ENCODE data around the gene NFIB.

Gene NFIB

DNA sequence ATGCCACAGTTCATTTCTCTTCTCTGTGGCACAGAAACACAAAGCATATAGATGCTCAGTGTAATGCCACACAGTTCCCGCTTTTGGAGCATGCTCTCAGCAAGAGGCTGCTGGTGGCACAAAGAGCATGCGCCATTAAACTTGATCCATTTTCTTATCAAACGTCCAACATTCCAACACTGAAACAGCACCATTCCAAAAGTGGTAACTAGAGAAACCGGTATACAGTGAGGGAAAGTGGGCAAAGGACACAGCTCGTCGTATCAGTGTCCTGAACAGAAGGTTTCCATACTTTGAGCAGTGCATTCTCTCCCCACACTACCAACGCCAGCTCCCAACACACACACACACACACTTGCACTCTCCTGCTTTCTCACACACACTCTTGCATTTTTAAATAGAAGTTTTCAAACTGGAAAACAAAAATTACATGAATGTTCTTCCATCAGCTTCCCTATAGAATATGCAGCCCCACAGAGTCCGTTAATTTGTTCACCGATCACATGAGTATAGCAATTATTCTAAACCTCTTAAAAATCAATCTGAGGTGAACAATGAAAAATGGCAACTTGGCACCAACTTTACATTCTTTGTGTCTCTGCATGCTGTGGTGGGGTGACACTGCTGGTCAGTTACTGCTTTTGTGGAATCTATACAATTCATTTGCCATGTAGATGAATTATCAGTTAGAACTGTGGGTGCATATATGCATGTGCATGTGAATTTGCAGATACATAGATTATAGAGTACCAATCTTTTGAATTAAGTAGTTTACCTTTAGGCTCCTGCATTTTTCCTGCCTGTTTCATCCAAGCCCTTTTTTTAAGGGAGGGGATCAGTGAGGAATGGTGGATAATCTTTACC lies 5.7 kb downstream of the NFIB start:
- DNase-seq (ENCODE audit: low read depth in 3 of 3, low spot score in 1 of 3), result no peak

GRCh38 chr9:14306672-14307660 lies 7.0 kb downstream of the NFIB start:
- no peak for DNase-seq (ENCODE audit: low read depth in 3 of 3, low spot score in 1 of 3)

DNA sequence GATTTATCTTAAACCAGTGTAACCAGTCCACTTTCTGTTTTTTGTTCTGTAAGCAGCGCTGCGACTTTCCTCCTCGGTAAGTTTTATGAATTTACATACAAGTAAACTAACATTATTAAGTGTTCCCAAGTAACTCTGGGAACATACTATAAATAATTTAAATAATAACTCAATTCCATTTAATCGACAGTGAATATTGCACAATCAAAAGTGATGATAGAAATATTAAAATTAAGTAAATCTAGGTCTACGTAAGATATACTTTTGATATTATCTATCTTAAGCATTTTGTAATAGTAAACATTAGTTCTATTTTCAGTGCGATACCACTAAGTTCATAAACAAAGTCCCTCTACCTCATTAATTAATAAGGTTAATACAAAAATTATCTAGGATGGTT lies 7.8 kb downstream of the NFIB start:
- no peak for DNase-seq (ENCODE audit: low read depth in 3 of 3, low spot score in 1 of 3)

DNA sequence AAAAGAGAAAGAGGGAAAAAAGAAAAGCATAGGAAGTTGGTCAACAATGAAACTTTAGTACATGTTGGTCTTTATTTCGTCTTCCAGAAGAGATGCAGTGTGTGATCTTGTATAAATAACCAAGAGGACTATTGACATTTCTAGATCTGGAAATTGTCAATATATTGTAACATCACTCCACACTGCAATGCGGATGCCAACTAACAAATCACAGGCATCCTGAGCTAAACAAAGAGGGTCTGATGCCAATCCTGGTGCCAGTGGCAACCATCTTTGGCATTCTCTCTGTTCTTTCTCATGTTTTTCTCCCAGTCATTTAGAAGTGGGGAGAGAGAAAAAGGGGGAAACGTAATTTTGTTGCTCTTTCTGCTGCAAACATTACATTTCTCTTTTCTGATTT lies 9.7 kb downstream of the NFIB start:
- DNase-seq (ENCODE audit: low read depth in 3 of 3, low spot score in 1 of 3), result no peak

GRCh38 chr9:14303521-14303920 lies 10.4 kb downstream of the NFIB start:
- DNase-seq (ENCODE audit: low read depth in 3 of 3, low spot score in 1 of 3), result no peak

DNA sequence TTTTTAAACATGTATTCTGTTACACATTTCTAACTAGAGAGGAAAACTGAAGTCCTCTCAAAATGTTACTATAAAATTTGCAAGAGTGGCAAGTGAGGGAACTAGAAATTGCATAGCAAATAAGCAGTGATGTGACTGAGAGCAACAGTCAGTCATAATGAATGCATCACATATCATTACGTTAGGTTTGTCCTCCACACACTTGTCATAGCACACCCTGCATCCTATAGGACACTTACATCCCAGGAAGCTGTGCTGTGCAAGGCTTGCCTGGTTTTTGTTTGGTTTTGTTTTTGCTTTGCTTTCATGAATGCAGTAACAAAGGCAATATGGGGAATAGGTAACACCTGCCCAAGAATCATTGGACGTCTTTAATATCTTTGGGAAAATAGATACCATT lies 10.8 kb downstream of the NFIB start:
- no peak for DNase-seq (ENCODE audit: low read depth in 3 of 3, low spot score in 1 of 3)

- no peak for DNase-seq (ENCODE audit: low read depth in 3 of 3, low spot score in 1 of 3)
These were observed 11.5 kb downstream of the NFIB start for GRCh38 chr9:14302405-14302804.

GRCh38 chr9:14301583-14302021 lies 12.3 kb downstream of the NFIB start:
- no peak for DNase-seq (ENCODE audit: low read depth in 3 of 3, low spot score in 1 of 3)

DNA sequence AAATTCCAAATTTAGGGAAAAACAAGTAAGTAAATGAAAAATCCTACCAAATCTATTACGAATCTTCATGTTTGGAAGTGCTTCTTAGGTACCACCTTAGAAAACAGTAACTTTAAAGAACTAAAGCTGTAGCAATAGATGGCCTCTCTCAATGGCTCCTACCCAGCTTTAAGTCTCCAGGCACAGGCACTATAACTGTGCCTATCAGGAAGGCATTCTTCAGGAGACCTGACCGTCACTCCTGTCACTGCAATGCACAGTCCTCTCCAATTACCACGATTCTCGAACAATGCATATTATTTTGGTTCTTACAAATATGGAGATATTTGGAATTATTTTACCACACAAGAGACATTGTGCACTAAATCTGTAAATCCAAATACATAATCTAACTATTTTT lies 12.9 kb downstream of the NFIB start:
- DNase-seq (ENCODE audit: low read depth in 3 of 3, low spot score in 1 of 3), result no peak

DNA sequence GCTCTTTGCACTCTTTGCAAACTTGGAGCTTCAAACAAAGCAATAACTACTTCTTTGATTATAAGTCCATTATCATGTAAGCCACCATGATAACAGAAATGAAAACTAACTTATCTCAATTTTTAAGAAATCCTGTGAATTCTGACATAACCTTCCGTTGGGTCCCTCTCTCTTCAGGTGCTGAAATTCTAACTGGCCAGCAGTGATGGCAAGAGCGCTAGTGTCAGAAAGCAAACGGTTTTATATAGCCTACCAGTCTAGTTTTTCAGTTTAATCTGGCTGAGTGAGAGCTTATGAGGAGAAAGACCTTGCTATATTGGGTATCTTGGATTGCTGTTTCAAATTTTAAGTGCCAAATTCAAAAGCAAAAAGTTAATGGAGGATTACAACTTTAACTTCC lies 13.4 kb downstream of the NFIB start:
- no peak for DNase-seq (ENCODE audit: low read depth in 3 of 3, low spot score in 1 of 3)

DNA sequence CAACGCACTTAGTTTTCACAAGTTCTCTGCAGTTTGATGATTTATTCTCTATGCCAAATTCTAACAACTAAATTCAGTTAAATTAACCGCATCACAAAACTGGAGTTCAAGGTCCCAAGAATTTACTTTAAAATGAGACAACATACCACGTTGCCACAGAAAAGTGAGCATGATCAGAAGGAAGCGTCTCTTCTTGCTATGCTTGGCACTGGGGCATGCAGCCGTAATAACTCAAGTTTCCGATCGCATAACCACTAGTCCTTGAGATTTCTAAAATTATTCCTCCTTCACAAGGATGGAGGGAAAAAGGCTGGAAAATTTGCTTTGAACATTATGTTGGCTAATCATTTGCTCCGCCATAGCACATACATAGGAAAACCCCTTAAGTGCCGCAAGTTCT lies 13.9 kb downstream of the NFIB start:
- no peak for DNase-seq (ENCODE audit: low read depth in 3 of 3, low spot score in 1 of 3)

GRCh38 chr9:14298601-14299022 lies 15.3 kb downstream of the NFIB start:
- no peak for DNase-seq (ENCODE audit: low read depth in 3 of 3, low spot score in 1 of 3)

DNA sequence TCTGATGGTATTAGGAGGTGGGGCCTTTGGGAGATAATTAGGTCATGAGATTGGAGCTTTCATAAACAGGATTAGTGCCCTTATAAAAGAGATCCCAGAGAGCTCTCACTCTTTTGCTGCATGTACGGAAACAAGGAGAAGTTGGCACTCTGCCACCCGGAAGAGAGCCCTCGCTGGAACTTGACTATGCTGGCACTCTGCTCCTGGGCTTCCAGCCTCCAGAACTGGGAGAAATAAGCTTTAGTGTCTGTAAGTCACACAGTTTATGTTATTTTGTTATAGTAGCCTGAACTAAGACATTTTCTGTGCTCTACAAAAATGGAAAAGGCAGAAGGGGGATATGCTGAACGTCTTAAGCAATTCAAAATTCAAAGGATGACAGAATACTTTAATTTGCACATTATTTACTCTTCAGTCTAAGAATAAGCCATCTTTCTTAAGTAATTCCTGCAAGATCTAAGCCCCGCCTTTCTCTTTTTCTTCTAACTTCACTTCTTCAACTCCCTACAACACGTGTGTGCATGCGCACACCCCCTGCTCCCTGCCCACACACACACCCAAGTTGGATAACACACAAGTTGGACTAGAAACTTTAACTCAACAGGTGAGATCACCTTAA lies 17.3 kb downstream of the NFIB start:
- DNase-seq (ENCODE audit: low read depth in 3 of 3, low spot score in 1 of 3), result no peak

- DNase-seq (ENCODE audit: low read depth in 3 of 3, low spot score in 1 of 3), result no peak
These were observed 19.3 kb downstream of the NFIB start for GRCh38 chr9:14294659-14295058.

- no peak for DNase-seq (ENCODE audit: low read depth in 3 of 3, low spot score in 1 of 3)
These were observed 20.1 kb downstream of the NFIB start for GRCh38 chr9:14293801-14294200.

- DNase-seq (ENCODE audit: low read depth in 3 of 3, low spot score in 1 of 3), result no peak
These were observed 21.7 kb downstream of the NFIB start for GRCh38 chr9:14292181-14292739.

GRCh38 chr9:14289916-14290315 lies 24.0 kb downstream of the NFIB start:
- no peak for DNase-seq (ENCODE audit: low read depth in 3 of 3, low spot score in 1 of 3)

DNA sequence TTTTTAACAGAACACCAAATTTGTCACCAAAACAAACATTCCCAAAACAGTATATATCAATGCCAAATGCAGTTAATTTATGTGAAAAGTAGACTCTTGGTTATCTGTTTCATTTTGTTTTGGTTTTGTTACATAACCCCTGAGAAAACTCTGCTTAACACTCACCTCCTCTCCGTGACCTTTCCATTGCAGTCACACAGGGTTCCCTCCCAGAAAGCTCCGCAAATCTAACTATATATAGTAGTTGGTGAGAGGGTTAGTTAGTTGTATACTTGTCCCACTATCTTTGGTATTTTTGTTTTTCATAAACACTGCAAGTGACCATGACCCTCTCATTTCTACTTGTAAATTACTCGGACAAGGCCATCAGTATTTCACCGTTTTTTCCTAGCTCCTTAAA lies 25.5 kb downstream of the NFIB start:
- no peak for DNase-seq (ENCODE audit: low read depth in 3 of 3, low spot score in 1 of 3)

- no peak for DNase-seq (ENCODE audit: low read depth in 3 of 3, low spot score in 1 of 3)
These were observed 27.8 kb downstream of the NFIB start for GRCh38 chr9:14286121-14286520.

DNA sequence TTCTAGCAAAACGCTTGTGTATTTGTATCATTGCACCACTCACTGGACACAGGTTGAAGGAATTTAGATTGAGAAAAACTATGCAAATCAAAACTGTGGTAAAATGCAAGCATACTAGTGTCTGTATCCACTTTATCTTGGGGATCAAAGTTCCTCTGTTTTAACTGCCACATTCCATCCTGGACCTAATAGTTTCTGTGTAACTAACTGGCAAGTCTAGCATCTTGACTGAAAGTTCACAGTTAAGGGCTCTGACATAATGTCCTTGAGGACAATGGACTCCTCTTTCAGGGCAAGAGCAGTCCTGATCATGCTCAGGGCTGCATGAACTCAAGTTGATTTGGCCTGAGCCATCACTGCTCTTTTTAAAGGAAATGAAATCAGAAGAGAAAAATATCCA lies 30.7 kb downstream of the NFIB start:
- no peak for DNase-seq (ENCODE audit: low read depth in 3 of 3, low spot score in 1 of 3)

DNA sequence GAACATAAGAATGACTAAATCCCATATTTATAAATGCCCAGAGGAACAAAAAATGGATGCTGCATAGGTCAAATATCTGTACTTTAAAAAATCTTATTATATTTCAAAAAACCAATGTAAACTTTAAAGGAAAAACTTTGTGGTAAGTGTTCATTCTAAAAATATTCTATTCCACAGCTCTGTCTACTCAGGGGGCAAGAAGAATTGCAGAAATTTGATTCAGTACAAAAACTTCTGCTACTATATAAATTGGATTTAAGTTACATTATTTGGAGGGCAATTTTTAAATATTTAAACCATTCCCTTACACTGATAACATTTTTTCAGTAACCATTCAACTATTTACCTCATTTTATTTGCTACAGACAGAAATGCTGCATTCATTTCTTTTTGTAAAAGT lies 32.1 kb downstream of the NFIB start:
- DNase-seq (ENCODE audit: low read depth in 3 of 3, low spot score in 1 of 3), result no peak

All from stimulated activated CD4-positive, alpha-beta T cell treated with anti-CD3 and anti-CD28 coated beads, TNF-alpha, amount 100 ng/mL, for 1 hour (primary cell).